ENCODE measurements around the gene B4GALNT1. TPM values are rescaled to one million over a fixed set of nuclear protein-coding genes. Genes with fewer than 3 reads are reported as not detected.

Gene B4GALNT1
- total and polyA plus RNA-seq, 9 of the 15 experiments (the other 6 are each of a cell fraction or from before 2014, with no cell fraction given): 1.0 to 32.2 (median 9.8) TPM

GRCh38 chr12:57590864-57591781 is 41.9 kb downstream of the B4GALNT1 start, which contains the start of gene PIP4K2C (continued):
- TF ChIP-seq ATF2 (CRISPR knock-in tag; IDR thresholded peaks at IDR 0.05): no peak
- TF ChIP-seq, protein P1, sequence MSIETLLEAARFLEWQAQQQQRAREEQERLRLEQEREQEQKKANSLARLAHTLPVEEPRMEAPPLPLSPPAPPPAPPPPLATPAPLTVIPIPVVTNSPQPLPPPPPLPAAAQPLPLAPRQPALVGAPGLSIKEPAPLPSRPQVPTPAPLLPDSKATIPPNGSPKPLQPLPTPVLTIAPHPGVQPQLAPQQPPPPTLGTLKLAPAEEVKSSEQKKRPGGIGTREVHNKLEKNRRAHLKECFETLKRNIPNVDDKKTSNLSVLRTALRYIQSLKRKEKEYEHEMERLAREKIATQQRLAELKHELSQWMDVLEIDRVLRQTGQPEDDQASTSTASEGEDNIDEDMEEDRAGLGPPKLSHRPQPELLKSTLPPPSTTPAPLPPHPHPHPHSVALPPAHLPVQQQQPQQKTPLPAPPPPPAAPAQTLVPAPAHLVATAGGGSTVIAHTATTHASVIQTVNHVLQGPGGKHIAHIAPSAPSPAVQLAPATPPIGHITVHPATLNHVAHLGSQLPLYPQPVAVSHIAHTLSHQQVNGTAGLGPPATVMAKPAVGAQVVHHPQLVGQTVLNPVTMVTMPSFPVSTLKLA (conservative IDR thresholded peaks at IDR 0.05): peak; percentile 76 to 93
- TF ChIP-seq ZBTB9 (CRISPR knock-in tag; IDR thresholded peaks at IDR 0.05): no peak
- TF ChIP-seq, protein P2, sequence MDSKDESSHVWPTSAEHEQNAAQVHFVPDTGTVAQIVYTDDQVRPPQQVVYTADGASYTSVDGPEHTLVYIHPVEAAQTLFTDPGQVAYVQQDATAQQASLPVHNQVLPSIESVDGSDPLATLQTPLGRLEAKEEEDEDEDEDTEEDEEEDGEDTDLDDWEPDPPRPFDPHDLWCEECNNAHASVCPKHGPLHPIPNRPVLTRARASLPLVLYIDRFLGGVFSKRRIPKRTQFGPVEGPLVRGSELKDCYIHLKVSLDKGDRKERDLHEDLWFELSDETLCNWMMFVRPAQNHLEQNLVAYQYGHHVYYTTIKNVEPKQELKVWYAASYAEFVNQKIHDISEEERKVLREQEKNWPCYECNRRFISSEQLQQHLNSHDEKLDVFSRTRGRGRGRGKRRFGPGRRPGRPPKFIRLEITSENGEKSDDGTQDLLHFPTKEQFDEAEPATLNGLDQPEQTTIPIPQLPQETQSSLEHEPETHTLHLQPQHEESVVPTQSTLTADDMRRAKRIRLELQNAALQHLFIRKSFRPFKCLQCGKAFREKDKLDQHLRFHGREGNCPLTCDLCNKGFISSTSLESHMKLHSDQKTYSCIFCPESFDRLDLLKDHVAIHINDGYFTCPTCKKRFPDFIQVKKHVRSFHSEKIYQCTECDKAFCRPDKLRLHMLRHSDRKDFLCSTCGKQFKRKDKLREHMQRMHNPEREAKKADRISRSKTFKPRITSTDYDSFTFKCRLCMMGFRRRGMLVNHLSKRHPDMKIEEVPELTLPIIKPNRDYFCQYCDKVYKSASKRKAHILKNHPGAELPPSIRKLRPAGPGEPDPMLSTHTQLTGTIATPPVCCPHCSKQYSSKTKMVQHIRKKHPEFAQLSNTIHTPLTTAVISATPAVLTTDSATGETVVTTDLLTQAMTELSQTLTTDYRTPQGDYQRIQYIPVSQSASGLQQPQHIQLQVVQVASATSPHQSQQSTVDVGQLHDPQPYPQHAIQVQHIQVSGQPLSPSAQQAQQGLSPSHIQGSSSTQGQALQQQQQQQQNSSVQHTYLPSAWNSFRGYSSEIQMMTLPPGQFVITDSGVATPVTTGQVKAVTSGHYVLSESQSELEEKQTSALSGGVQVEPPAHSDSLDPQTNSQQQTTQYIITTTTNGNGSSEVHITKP (IDR thresholded peaks at IDR 0.05; ENCODE audit: partially characterized antibody): no peak
- TF ChIP-seq SIN3B (IDR thresholded peaks at IDR 0.05; ENCODE audit: low read depth): peak; percentile 76
- TF ChIP-seq ESRRB (CRISPR knock-in tag; IDR thresholded peaks at IDR 0.05; ENCODE audit: borderline replicate concordance): no peak
- no peak for TF ChIP-seq ZNF778 (CRISPR knock-in tag; IDR thresholded peaks at IDR 0.05)
- TF ChIP-seq CREM (IDR thresholded peaks at IDR 0.05; ENCODE audit: low read depth): peak; percentile 74
- TF ChIP-seq CCAR2 (IDR thresholded peaks at IDR 0.05; ENCODE audit: low read depth, low read length): no peak
- no peak for TF ChIP-seq HDAC8 (tag; IDR thresholded peaks at IDR 0.05)
- TF ChIP-seq ZNF707 (CRISPR knock-in tag; conservative IDR thresholded peaks at IDR 0.05): no peak
- TF ChIP-seq MEIS2 (IDR thresholded peaks at IDR 0.05; ENCODE audit: partially characterized antibody): no peak
- TF ChIP-seq HNRNPH1 (optimal IDR thresholded peaks at IDR 0.05; ENCODE audit: low read depth, low read length): no peak
- peak; percentile 35; the same call in 1 of the 2 replicates for TF ChIP-seq MAX (CRISPR knock-in tag; IDR thresholded peaks at IDR 0.05)
- no peak for TF ChIP-seq JUND (IDR thresholded peaks at IDR 0.05; ENCODE audit: borderline replicate concordance, low read depth, low read length)
- no peak for TF ChIP-seq JUND (tag; IDR thresholded peaks at IDR 0.05; ENCODE audit: borderline replicate concordance, low read depth, low read length)
- TF ChIP-seq GATAD2B (IDR thresholded peaks at IDR 0.05; ENCODE audit: borderline replicate concordance): peak; percentile 73; the same call in 1 of the 2 replicates
- TF ChIP-seq TOE1 (IDR thresholded peaks at IDR 0.05; ENCODE audit: borderline replicate concordance): peak; percentile 99
- no peak for TF ChIP-seq TOE1 (CRISPR knock-in tag; IDR thresholded peaks at IDR 0.05; ENCODE audit: borderline replicate concordance, low read depth)
